ENCODE data around the gene RASSF4.

RASSF4 gene

GRCh38 chr10:44927352-44927751, 32.2 kb upstream of the RASSF4 start:
- no peak for DNase-seq (ENCODE audit: low spot score)

- no peak for DNase-seq (ENCODE audit: low spot score)
Measured at GRCh38 chr10:44928462-44928861, 31.1 kb upstream of the RASSF4 start.

GRCh38 chr10:44929356-44930255, 30.0 kb upstream of the RASSF4 start:
- DNase-seq (ENCODE audit: low spot score), result no peak

GRCh38 chr10:44930904-44931620, 28.5 kb upstream of the RASSF4 start:
- no peak for DNase-seq (ENCODE audit: low spot score)

GRCh38 chr10:44931621-44932516, 27.7 kb upstream of the RASSF4 start:
- DNase-seq (ENCODE audit: low spot score), result no peak

GRCh38 chr10:44932517-44933450, 26.8 kb upstream of the RASSF4 start:
- peak; percentile 71 for DNase-seq (ENCODE audit: low spot score)

GRCh38 chr10:44933451-44934321, 25.9 kb upstream of the RASSF4 start:
- no peak for DNase-seq (ENCODE audit: low spot score)

- no peak for DNase-seq (ENCODE audit: low spot score)
Measured at GRCh38 chr10:44934416-44935200, 25.0 kb upstream of the RASSF4 start.

- no peak for DNase-seq (ENCODE audit: low spot score)
Measured at GRCh38 chr10:44935201-44935965, 24.2 kb upstream of the RASSF4 start.

GRCh38 chr10:44935966-44936295, 23.7 kb upstream of the RASSF4 start:
- no peak for DNase-seq (ENCODE audit: low spot score)

GRCh38 chr10:44936314-44936975, 23.2 kb upstream of the RASSF4 start:
- no peak for DNase-seq (ENCODE audit: low spot score)

GRCh38 chr10:44937196-44938005, 22.2 kb upstream of the RASSF4 start:
- DNase-seq (ENCODE audit: low spot score), result no peak

- DNase-seq (ENCODE audit: low spot score), result no peak
Measured at GRCh38 chr10:44938956-44939355, 20.6 kb upstream of the RASSF4 start.

- no peak for DNase-seq (ENCODE audit: low spot score)
Measured at GRCh38 chr10:44939691-44940401, 19.8 kb upstream of the RASSF4 start.

- DNase-seq (ENCODE audit: low spot score), result no peak
Measured at GRCh38 chr10:44944354-44944753, 15.2 kb upstream of the RASSF4 start.

- no peak for DNase-seq (ENCODE audit: low spot score)
Measured at GRCh38 chr10:44946205-44946604, 13.4 kb upstream of the RASSF4 start.

Data from CD4-positive, alpha-beta T cell treated with Interleukin-6 at 100 ng/mL for 8 hours (primary cell).